Measurements from ENCODE around the gene TXNDC8. TPM values are rescaled to one million over a fixed set of nuclear protein-coding genes. Genes with fewer than 3 reads are reported as not detected.

The TXNDC8 gene
- total RNA-seq, 3 donors from 2014 or later (not counting 1 experiment from before 2014, with no cell fraction given) = not detected

DNA sequence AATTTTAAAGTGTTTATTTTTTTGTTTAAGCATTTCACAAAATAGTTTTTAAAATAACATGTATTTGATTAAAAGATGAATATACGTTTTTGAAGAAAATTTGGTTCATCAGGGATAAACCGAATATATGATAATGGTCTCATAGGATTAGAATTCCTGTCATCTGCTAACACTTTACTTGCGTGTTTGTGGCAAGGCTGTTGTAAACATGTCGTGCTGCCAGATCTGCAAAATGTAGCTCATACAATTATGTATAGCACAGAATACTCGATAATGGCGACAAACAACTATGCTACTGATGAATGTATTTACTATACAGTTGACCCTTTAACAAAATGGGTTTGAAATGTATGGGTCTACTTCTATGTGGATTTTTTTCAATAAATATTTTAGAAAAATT is 7.2 kb upstream of the TXNDC8 start:
- TF ChIP-seq, protein P1, sequence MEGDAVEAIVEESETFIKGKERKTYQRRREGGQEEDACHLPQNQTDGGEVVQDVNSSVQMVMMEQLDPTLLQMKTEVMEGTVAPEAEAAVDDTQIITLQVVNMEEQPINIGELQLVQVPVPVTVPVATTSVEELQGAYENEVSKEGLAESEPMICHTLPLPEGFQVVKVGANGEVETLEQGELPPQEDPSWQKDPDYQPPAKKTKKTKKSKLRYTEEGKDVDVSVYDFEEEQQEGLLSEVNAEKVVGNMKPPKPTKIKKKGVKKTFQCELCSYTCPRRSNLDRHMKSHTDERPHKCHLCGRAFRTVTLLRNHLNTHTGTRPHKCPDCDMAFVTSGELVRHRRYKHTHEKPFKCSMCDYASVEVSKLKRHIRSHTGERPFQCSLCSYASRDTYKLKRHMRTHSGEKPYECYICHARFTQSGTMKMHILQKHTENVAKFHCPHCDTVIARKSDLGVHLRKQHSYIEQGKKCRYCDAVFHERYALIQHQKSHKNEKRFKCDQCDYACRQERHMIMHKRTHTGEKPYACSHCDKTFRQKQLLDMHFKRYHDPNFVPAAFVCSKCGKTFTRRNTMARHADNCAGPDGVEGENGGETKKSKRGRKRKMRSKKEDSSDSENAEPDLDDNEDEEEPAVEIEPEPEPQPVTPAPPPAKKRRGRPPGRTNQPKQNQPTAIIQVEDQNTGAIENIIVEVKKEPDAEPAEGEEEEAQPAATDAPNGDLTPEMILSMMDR (IDR thresholded peaks at IDR 0.05) = no peak
- no peaks in the 10 kb centered on the region for H3K9me3 Mint-ChIP-seq
- 95% methylated on average over 4 of the region's 6 CpGs for WGBS (ENCODE audit: insufficient coverage)
- intact Hi-C loops (cut with micrococcal nuclease) = no loop called here
- DNase-seq (no peak), ATAC-seq (no peak)
- Histone ChIP-seq H3K4me1 (ENCODE audit: control insufficient read depth, insufficient read depth, low read length) (no peaks in the 10 kb centered on the region), H3K27ac (ENCODE audit: low read length) (no peak overlapping the region), H3K4me3 (ENCODE audit: low read length) (no peak overlapping the region), H3K27me3 (ENCODE audit: control insufficient read depth, insufficient read depth, low read length) (no peaks in the 10 kb centered on the region), H3K9me3 (ENCODE audit: control insufficient read depth, insufficient read depth, low read length) (no peaks in the 10 kb centered on the region), H3K36me3 (ENCODE audit: control insufficient read depth, insufficient read depth, low read length) (no peaks in the 10 kb centered on the region)
- no peak overlapping the region for H3K27ac Mint-ChIP-seq
- no peak overlapping the region for H3K4me3 Mint-ChIP-seq
- no peaks in the 10 kb centered on the region for H3K27me3 Mint-ChIP-seq (ENCODE audit: low read depth in 2 of 2)
- H3K4me1 Mint-ChIP-seq = no peaks in the 10 kb centered on the region
- no peaks in the 10 kb centered on the region for H3K36me3 Mint-ChIP-seq

DNA sequence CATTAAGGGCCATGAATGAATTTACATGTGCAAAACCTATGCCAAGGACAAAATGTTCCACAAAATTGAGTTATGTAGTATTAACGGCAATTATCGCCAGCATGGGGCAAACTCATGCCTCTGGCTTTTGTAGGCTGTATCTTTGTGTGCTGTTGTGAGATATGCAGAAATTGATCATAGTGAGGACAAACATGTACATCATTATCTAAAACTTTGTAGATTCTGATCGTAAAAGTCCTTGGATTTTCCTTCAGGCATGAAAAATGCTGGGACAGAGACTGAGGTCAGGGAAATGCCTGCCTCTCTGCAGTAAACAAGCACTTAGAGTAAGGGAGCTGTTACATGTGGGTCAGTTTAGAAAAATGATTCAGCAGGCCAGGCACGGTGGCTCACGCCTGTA is 5.9 kb upstream of the TXNDC8 start:
- DNase-seq (no peak), ATAC-seq (no peak)
- Histone ChIP-seq H3K36me3 (ENCODE audit: control insufficient read depth, insufficient read depth, low read length) (no peaks in the 10 kb centered on the region), H3K9me3 (ENCODE audit: control insufficient read depth, insufficient read depth, low read length) (no peaks in the 10 kb centered on the region), H3K27me3 (ENCODE audit: control insufficient read depth, insufficient read depth, low read length) (no peaks in the 10 kb centered on the region), H3K4me3 (ENCODE audit: low read length) (no peak overlapping the region), H3K27ac (ENCODE audit: low read length) (no peak overlapping the region), H3K4me1 (ENCODE audit: control insufficient read depth, insufficient read depth, low read length) (no peaks in the 10 kb centered on the region)
- 89% methylated on average over 5 of the region's 5 CpGs for WGBS (ENCODE audit: insufficient coverage)
- intact Hi-C loops (cut with micrococcal nuclease) = no loop called here
- Mint-ChIP-seq H3K9me3 (no peaks in the 10 kb centered on the region), H3K36me3 (no peaks in the 10 kb centered on the region), H3K27me3 (ENCODE audit: low read depth in 2 of 2) (no peaks in the 10 kb centered on the region), H3K27ac (no peak overlapping the region), H3K4me3 (no peak overlapping the region), H3K4me1 (no peaks in the 10 kb centered on the region)
- TF ChIP-seq, protein P1 (IDR thresholded peaks at IDR 0.05) = no peak

DNA sequence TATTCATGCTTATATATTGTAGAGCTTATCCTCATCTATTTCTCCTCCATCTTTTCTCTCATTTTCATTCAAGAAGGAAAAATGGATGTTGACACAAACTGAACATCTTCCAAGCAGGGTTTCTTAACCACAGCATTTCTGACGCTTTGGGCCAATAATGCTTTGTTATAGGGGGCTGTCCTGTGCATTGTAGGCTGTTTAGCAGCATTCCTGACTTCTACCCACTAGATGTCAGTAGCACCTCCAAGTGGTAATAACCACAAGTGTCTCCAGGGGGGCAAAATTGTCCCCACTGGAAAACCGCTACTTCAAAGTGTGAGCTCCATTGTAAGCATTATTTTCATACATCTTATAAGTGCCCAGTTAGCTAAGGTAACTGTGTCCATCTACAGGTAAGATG is 2.6 kb upstream of the TXNDC8 start:
- H3K27me3 ChIP-seq (ENCODE audit: control insufficient read depth, insufficient read depth, low read length) = no peaks in the 10 kb centered on the region
- ATAC-seq (no peak), DNase-seq (no peak)
- Mint-ChIP-seq H3K36me3 (no peaks in the 10 kb centered on the region), H3K27me3 (ENCODE audit: low read depth in 2 of 2) (no peaks in the 10 kb centered on the region), H3K9me3 (no peaks in the 10 kb centered on the region), H3K27ac (no peak overlapping the region), H3K4me1 (no peaks in the 10 kb centered on the region), H3K4me3 (no peak overlapping the region)
- H3K4me1 ChIP-seq (ENCODE audit: control insufficient read depth, insufficient read depth, low read length) = no peaks in the 10 kb centered on the region
- intact Hi-C loops (cut with micrococcal nuclease) = no loop called here
- H3K9me3 ChIP-seq (ENCODE audit: control insufficient read depth, insufficient read depth, low read length) = no peaks in the 10 kb centered on the region
- no peak overlapping the region for H3K4me3 ChIP-seq (ENCODE audit: low read length)
- WGBS (ENCODE audit: insufficient coverage) = 69% methylated on average over 2 of the region's 2 CpGs
- H3K36me3 ChIP-seq (ENCODE audit: control insufficient read depth, insufficient read depth, low read length) = no peaks in the 10 kb centered on the region
- H3K27ac ChIP-seq (ENCODE audit: low read length) = no peak overlapping the region
- TF ChIP-seq, protein P1 (IDR thresholded peaks at IDR 0.05) = no peak

DNA sequence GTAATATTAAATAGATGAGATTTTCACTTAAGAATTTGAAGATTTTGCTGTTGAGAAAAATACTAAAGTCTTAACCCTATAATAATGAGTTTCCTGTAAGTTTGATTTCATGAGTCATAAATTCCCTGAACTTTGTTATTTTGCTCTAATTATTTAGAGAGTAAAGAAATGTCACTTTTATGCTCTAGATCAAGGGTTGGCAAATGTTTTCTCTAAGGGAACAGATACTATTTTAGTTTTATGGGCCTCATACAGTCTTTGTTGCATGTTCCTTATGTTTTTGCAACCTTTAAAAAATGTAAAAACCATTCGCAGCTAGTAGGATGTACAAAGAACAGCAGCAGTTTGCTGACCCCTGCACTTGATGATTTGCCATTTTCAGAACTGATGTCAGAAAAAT is 480 bp upstream of the TXNDC8 start:
- 96% methylated on average over 1 of the region's 1 CpG for WGBS (ENCODE audit: insufficient coverage)
- intact Hi-C loops (cut with micrococcal nuclease) = no loop called here
- H3K9me3 Mint-ChIP-seq = no peaks in the 10 kb centered on the region

More for the DNA sequence above, 480 bp upstream of the TXNDC8 start:
- Mint-ChIP-seq H3K4me1 (no peaks in the 10 kb centered on the region), H3K36me3 (no peaks in the 10 kb centered on the region), H3K27ac (no peak overlapping the region), H3K27me3 (ENCODE audit: low read depth in 2 of 2) (no peaks in the 10 kb centered on the region), H3K4me3 (no peak overlapping the region)
- TF ChIP-seq, protein P1 (IDR thresholded peaks at IDR 0.05) = no peak
- Histone ChIP-seq H3K27ac (ENCODE audit: low read length) (no peak overlapping the region), H3K4me1 (ENCODE audit: control insufficient read depth, insufficient read depth, low read length) (no peaks in the 10 kb centered on the region), H3K4me3 (ENCODE audit: low read length) (no peak overlapping the region), H3K27me3 (ENCODE audit: control insufficient read depth, insufficient read depth, low read length) (no peaks in the 10 kb centered on the region), H3K36me3 (ENCODE audit: control insufficient read depth, insufficient read depth, low read length) (no peaks in the 10 kb centered on the region), H3K9me3 (ENCODE audit: control insufficient read depth, insufficient read depth, low read length) (no peaks in the 10 kb centered on the region)
- ATAC-seq (no peak), DNase-seq (no peak)

Measured in natural killer cell (primary cell).